GM23338 (cell line): ENCODE data around the gene CTSK. TPM values are rescaled to one million over a fixed set of nuclear protein-coding genes. Genes with fewer than 3 reads are reported as not detected.

Experiments
- ATAC-seq: fragments of 200-7000 bp; cut with Tn5 transposase; 3 replicates; pipeline ENCODE4 v1.9.1; 2020
- DNase-seq: peaks from one replicate; pipeline ENCODE4 v3.0.0-alpha.2; 2015; ENCODE audit warnings: low spot score
- H2AFZ ChIP-seq: fragments of 200-600 bp; sonication (generic); 2 replicates; pipeline ENCODE4 v1.8.0; 2016; ENCODE audit warnings: antibody characterized with exemption, mild to moderate bottlenecking, moderate library complexity
- H3F3A ChIP-seq: fragments of 200-600 bp; sonication (generic); replicated peaks from 2 replicates; pipeline ENCODE4 v1.8.0; 2017; ENCODE audit warnings: antibody characterized with exemption, mixed run types, low read depth
- H3K27ac ChIP-seq: fragments of 200-600 bp; sonication (generic); 2 replicates; pipeline ENCODE4 v1.6.1; 2016; ENCODE audit warnings: low read depth
- H3K27me3 ChIP-seq: fragments of 200-600 bp; sonication (generic); 2 replicates; pipeline ENCODE4 v1.8.0; 2016; ENCODE audit warnings: mild to moderate bottlenecking, mixed run types, moderate library complexity; ENCODE audit not compliant: insufficient read depth
- H3K36me3 ChIP-seq: fragments of 200-600 bp; sonication (generic); 2 replicates; pipeline ENCODE4 v1.8.0; 2016; ENCODE audit warnings: mild to moderate bottlenecking; ENCODE audit not compliant: insufficient read depth
- H3K4me1 ChIP-seq: fragments of 200-600 bp; sonication (generic); 2 replicates; pipeline ENCODE4 v1.8.0; 2016; ENCODE audit warnings: mild to moderate bottlenecking, moderate library complexity; ENCODE audit not compliant: insufficient read depth
- H3K4me2 ChIP-seq: fragments of 200-600 bp; sonication (generic); 2 replicates; pipeline ENCODE4 v1.7.1; 2017; ENCODE audit warnings: mixed run types
- H3K4me3 ChIP-seq: fragments of 200-600 bp; sonication (generic); 2 replicates; pipeline ENCODE4 v1.6.1; 2016; ENCODE audit warnings: mixed run types
- H3K79me2 ChIP-seq: fragments of 200-600 bp; sonication (generic); replicated peaks from 2 replicates; pipeline ENCODE4 v1.8.0; 2017; ENCODE audit warnings: mild to moderate bottlenecking; ENCODE audit not compliant: insufficient read depth
- H3K9me2 ChIP-seq: fragments of 200-600 bp; sonication (generic); 2 replicates; pipeline ENCODE4 v1.8.0; 2017; ENCODE audit not compliant: insufficient read depth
- H4K20me1 ChIP-seq: fragments of 200-600 bp; sonication (generic); replicated peaks from 2 replicates; pipeline ENCODE4 v1.8.0; 2017; ENCODE audit warnings: mild to moderate bottlenecking; ENCODE audit not compliant: insufficient read depth
- H3K27ac Mint-ChIP-seq: 2 replicates; pipeline ENCODE4 v1.8.0; 2020; ENCODE audit warnings: inconsistent platforms, mild to moderate bottlenecking, moderate library complexity, mixed read lengths
- H3K27me3 Mint-ChIP-seq: 3 replicates; pipeline ENCODE4 v1.8.0; 2022; ENCODE audit warnings: low read depth, mild to moderate bottlenecking, moderate library complexity, mixed read lengths, inconsistent platforms; ENCODE audit not compliant: insufficient read depth, poor library complexity
- H3K36me3 Mint-ChIP-seq: 3 replicates; pipeline ENCODE4 v1.8.0; 2021; ENCODE audit warnings: low read depth, mild to moderate bottlenecking, inconsistent platforms, moderate library complexity, mixed read lengths
- H3K4me1 Mint-ChIP-seq: 3 replicates; pipeline ENCODE4 v1.8.0; 2020; ENCODE audit warnings: mild to moderate bottlenecking, inconsistent platforms, mixed read lengths
- H3K4me3 Mint-ChIP-seq: 3 replicates; pipeline ENCODE4 v1.8.0; 2021; ENCODE audit warnings: moderate library complexity, mild to moderate bottlenecking, inconsistent platforms, mixed read lengths
- H3K9me3 Mint-ChIP-seq: 3 replicates; pipeline ENCODE4 v1.8.0; 2020; ENCODE audit warnings: moderate library complexity, mild to moderate bottlenecking, inconsistent platforms, mixed read lengths
- CREB1 ChIP-seq: fragments of 250-450 bp; sonication (Bioruptor Pico); IDR thresholded peaks from 2 replicates; pipeline ENCODE4 v1.5.0; 2020; ENCODE audit warnings: low read depth, mild to moderate bottlenecking, moderate library complexity
- ETS1 ChIP-seq: IDR thresholded peaks from 2 replicates; pipeline ENCODE4 v1.6.1; 2016; ENCODE audit warnings: antibody characterized with exemption
- STAT1 ChIP-seq: IDR thresholded peaks from one replicate; pipeline ENCODE4 v1.6.1; 2016; ENCODE audit warnings: antibody characterized with exemption; ENCODE audit not compliant: unreplicated experiment
- polyA plus RNA-seq: library from polyadenylated mRNA; unstranded; fragments of >200 nt; fragmentation: Nextera tagmentation; extraction: Ambion mirVana; gene quantifications from 2 replicates; pipeline ENCODE4 v1.2.1, GENCODE V29; 2016
- total RNA-seq: library from RNA; depleted of rRNA; stranded (reverse); fragments of >200 nt; shearing (Covaris generic); gene quantifications from 2 replicates; pipeline ENCODE4 v1.2.3, GENCODE V29; 2014
- TF ChIP-seq, protein P1 (sequence below): IDR thresholded peaks from one replicate; pipeline ENCODE4 v1.6.1; 2018; ENCODE audit warnings: antibody characterized with exemption; ENCODE audit not compliant: unreplicated experiment

Gene CTSK
- total and polyA plus RNA-seq, 2 experiments from 2014 or later, result 2.8 to 3.3 TPM

GRCh38 chr1:150751443-150751842 lies 56.6 kb downstream of the CTSK start:
- Histone ChIP-seq H4K20me1 (no peaks in the 10 kb centered on the region), H2AFZ (peak overlapping the region; percentile 91)

DNA sequence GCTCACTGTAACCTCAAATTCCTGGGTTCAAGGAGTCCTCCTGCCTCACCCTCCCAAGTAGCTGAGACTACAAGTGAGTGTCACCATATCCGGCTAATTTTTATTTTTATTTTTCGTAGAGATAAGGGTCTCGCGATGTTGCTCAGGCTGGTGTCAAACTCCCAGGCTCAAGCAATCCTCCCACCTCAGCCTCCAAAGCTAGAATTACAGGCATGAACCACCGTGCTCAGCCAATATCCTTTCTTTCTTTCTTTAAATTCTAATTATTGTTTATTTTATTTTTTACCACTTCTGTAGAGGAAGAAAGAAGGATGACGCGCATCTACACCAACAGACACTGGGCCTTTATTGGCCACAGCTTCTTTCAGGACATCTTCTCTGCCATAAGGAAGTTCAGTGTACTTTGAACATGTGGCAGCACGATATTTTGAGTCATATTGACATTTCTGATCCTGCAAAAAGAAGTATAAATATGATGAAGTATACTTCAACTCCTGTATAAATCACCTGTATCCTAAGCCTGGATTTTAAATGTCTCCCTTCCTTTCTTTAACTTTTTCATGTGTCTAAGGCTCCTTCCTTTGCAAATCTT lies 58.2 kb downstream of the CTSK start:
- H3K4me3 Mint-ChIP-seq, result no peak overlapping the region
- Histone ChIP-seq H3F3A (0 out of 2 replicates have a peak, but pooled peaks cover 2% of the 10 kb centered on the region), H3K4me3 (no peak overlapping the region), H3K36me3 (no peaks in the 10 kb centered on the region), H4K20me1 (no peaks in the 10 kb centered on the region), H3K4me1 (no peaks in the 10 kb centered on the region), H3K4me2 (no peak overlapping the region), H3K27ac (no peak overlapping the region), H3K79me2 (no peaks in the 10 kb centered on the region), H3K27me3 (no peaks in the 10 kb centered on the region), H2AFZ (no peak overlapping the region; the same call in 1 of the 2 replicates), H3K9me2 (no peaks in the 10 kb centered on the region; the same call in 1 of the 2 replicates)
- no peaks in the 10 kb centered on the region for H3K27me3 Mint-ChIP-seq
- H3K4me1 Mint-ChIP-seq, result peaks cover 2% of the 10 kb centered on the region; the same call in 1 of the 3 replicates
- no peak overlapping the region for H3K27ac Mint-ChIP-seq
- H3K36me3 Mint-ChIP-seq, result no peaks in the 10 kb centered on the region
- no peaks in the 10 kb centered on the region for H3K9me3 Mint-ChIP-seq
- no peak for DNase-seq
- no peak for TF ChIP-seq ETS1
- no peak for ATAC-seq

More at GRCh38 chr1:150751443-150751842, 56.6 kb downstream of the CTSK start:
- H3K4me1 ChIP-seq, result no peaks in the 10 kb centered on the region
- Mint-ChIP-seq H3K36me3 (no peaks in the 10 kb centered on the region), H3K27ac (no peak overlapping the region), H3K27me3 (no peaks in the 10 kb centered on the region), H3K9me3 (no peaks in the 10 kb centered on the region), H3K4me3 (no peak overlapping the region), H3K4me1 (peaks cover 2% of the 10 kb centered on the region; the same call in 1 of the 3 replicates)
- no peaks in the 10 kb centered on the region for H3K27me3 ChIP-seq
- H3K79me2 ChIP-seq, result no peaks in the 10 kb centered on the region
- H3K4me3 ChIP-seq, result no peak overlapping the region
- H3K27ac ChIP-seq, result 0 out of 2 replicates have a peak overlapping the region, but pooled peaks have one; percentile 26
- no peak for DNase-seq
- H3K4me2 ChIP-seq, result no peak overlapping the region
- no peak for ATAC-seq
- H3K36me3 ChIP-seq, result no peaks in the 10 kb centered on the region
- TF ChIP-seq STAT1 (no peak), ETS1 (no peak), CREB1 (CRISPR knock-in tag) (no peak)
- TF ChIP-seq, protein P1, sequence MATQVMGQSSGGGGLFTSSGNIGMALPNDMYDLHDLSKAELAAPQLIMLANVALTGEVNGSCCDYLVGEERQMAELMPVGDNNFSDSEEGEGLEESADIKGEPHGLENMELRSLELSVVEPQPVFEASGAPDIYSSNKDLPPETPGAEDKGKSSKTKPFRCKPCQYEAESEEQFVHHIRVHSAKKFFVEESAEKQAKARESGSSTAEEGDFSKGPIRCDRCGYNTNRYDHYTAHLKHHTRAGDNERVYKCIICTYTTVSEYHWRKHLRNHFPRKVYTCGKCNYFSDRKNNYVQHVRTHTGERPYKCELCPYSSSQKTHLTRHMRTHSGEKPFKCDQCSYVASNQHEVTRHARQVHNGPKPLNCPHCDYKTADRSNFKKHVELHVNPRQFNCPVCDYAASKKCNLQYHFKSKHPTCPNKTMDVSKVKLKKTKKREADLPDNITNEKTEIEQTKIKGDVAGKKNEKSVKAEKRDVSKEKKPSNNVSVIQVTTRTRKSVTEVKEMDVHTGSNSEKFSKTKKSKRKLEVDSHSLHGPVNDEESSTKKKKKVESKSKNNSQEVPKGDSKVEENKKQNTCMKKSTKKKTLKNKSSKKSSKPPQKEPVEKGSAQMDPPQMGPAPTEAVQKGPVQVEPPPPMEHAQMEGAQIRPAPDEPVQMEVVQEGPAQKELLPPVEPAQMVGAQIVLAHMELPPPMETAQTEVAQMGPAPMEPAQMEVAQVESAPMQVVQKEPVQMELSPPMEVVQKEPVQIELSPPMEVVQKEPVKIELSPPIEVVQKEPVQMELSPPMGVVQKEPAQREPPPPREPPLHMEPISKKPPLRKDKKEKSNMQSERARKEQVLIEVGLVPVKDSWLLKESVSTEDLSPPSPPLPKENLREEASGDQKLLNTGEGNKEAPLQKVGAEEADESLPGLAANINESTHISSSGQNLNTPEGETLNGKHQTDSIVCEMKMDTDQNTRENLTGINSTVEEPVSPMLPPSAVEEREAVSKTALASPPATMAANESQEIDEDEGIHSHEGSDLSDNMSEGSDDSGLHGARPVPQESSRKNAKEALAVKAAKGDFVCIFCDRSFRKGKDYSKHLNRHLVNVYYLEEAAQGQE, result no peak
- H3F3A ChIP-seq, result no peaks in the 10 kb centered on the region
- H3K9me2 ChIP-seq, result no peaks in the 10 kb centered on the region; the same call in 1 of the 2 replicates
